Measurements from ENCODE around the gene TRABD. TPM values are rescaled to one million over a fixed set of nuclear protein-coding genes. Genes with fewer than 3 reads are reported as not detected.

The TRABD gene
- total RNA-seq, 1 donor from 2014 or later: 35.7 TPM

- no peak overlapping the region for H3K4me3 ChIP-seq (ENCODE audit: insufficient read depth, low read depth, low read length)
- H3K4me1 ChIP-seq (ENCODE audit: insufficient read depth, low read length): peaks cover 6% of the 10 kb centered on the region
- no peak overlapping the region for H3K4me2 ChIP-seq (ENCODE audit: low read length)
- H3K36me3 ChIP-seq (ENCODE audit: insufficient read depth, low read length): peaks cover 12% of the 10 kb centered on the region
- no peak for TF ChIP-seq EZH2 (IDR thresholded peaks at IDR 0.05; ENCODE audit: insufficient read depth, low read length)
- TF ChIP-seq, protein P1, sequence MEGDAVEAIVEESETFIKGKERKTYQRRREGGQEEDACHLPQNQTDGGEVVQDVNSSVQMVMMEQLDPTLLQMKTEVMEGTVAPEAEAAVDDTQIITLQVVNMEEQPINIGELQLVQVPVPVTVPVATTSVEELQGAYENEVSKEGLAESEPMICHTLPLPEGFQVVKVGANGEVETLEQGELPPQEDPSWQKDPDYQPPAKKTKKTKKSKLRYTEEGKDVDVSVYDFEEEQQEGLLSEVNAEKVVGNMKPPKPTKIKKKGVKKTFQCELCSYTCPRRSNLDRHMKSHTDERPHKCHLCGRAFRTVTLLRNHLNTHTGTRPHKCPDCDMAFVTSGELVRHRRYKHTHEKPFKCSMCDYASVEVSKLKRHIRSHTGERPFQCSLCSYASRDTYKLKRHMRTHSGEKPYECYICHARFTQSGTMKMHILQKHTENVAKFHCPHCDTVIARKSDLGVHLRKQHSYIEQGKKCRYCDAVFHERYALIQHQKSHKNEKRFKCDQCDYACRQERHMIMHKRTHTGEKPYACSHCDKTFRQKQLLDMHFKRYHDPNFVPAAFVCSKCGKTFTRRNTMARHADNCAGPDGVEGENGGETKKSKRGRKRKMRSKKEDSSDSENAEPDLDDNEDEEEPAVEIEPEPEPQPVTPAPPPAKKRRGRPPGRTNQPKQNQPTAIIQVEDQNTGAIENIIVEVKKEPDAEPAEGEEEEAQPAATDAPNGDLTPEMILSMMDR (IDR thresholded peaks at IDR 0.05; ENCODE audit: insufficient read depth, low read depth, low read length): no peak
- no peaks in the 10 kb centered on the region for H3K27me3 ChIP-seq (ENCODE audit: insufficient read depth, low read length)
- H3K79me2 ChIP-seq (ENCODE audit: insufficient read depth, low read length): peaks cover 55% of the 10 kb centered on the region
- FAIRE-seq (no peak), DNase-seq (ENCODE audit: low read depth) (no peak)
- H3K9ac ChIP-seq (ENCODE audit: low read length): no peak overlapping the region
- H3K9me3 ChIP-seq (ENCODE audit: insufficient read depth, low read depth, low read length): no peaks in the 10 kb centered on the region
- no peak overlapping the region for H3K27ac Mint-ChIP-seq (ENCODE audit: unreplicated experiment)
- H3K27ac ChIP-seq (ENCODE audit: low read depth, low read length): no peak overlapping the region
- H3K4me3 Mint-ChIP-seq (ENCODE audit: unreplicated experiment): no peak overlapping the region
- H3K27me3 Mint-ChIP-seq (ENCODE audit: low read depth, unreplicated experiment): no peaks in the 10 kb centered on the region
- H2AFZ ChIP-seq (ENCODE audit: low read depth, low read length): no peak overlapping the region
- no peaks in the 10 kb centered on the region for H3K9me3 Mint-ChIP-seq (ENCODE audit: unreplicated experiment)
- H3K36me3 Mint-ChIP-seq (ENCODE audit: low read depth, unreplicated experiment): peaks cover 19% of the 10 kb centered on the region
- H3K4me1 Mint-ChIP-seq (ENCODE audit: low read depth, unreplicated experiment): no peaks in the 10 kb centered on the region
- H4K20me1 ChIP-seq (ENCODE audit: insufficient read depth, low read length): peaks cover 83% of the 10 kb centered on the region
Measured at GRCh38 chr22:50205781-50206569, 20.3 kb downstream of the TRABD start.

DNA sequence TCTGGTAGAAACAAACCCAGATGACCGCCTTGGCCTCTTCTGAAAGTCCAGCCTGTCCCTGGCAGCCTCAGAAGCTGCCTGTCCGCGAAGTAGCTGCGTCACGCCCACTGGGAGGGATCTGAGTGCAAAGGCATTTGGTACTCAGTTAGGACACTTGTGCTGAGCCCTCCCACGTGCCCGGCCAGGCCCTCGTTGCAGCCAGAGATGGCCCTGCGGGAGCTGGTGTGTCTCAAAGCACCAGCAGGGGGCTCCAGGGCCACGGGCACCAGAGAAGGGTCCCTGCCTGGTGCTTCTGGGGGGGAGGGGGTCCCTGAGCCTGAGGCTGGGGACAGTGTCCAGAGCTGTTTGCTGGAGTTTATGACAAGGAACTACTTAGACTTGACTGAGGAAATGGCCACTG lies 20.9 kb downstream of the TRABD start:
- Histone ChIP-seq H3K79me2 (ENCODE audit: insufficient read depth, low read length) (peaks cover 55% of the 10 kb centered on the region), H2AFZ (ENCODE audit: low read depth, low read length) (no peak overlapping the region), H3K4me3 (ENCODE audit: insufficient read depth, low read depth, low read length) (no peak overlapping the region), H3K9ac (ENCODE audit: low read length) (no peak overlapping the region), H3K4me2 (ENCODE audit: low read length) (no peak overlapping the region), H3K27ac (ENCODE audit: low read depth, low read length) (no peak overlapping the region), H4K20me1 (ENCODE audit: insufficient read depth, low read length) (peaks cover 86% of the 10 kb centered on the region), H3K4me1 (ENCODE audit: insufficient read depth, low read length) (peaks cover 6% of the 10 kb centered on the region), H3K9me3 (ENCODE audit: insufficient read depth, low read depth, low read length) (no peaks in the 10 kb centered on the region), H3K36me3 (ENCODE audit: insufficient read depth, low read length) (peaks cover 17% of the 10 kb centered on the region), H3K27me3 (ENCODE audit: insufficient read depth, low read length) (no peaks in the 10 kb centered on the region)
- FAIRE-seq: no peak
- Mint-ChIP-seq H3K9me3 (ENCODE audit: unreplicated experiment) (no peaks in the 10 kb centered on the region), H3K4me1 (ENCODE audit: low read depth, unreplicated experiment) (no peaks in the 10 kb centered on the region), H3K27ac (ENCODE audit: unreplicated experiment) (no peak overlapping the region), H3K27me3 (ENCODE audit: low read depth, unreplicated experiment) (no peaks in the 10 kb centered on the region), H3K36me3 (ENCODE audit: low read depth, unreplicated experiment) (peaks cover 19% of the 10 kb centered on the region), H3K4me3 (ENCODE audit: unreplicated experiment) (no peak overlapping the region)
- no peak for TF ChIP-seq EZH2 (IDR thresholded peaks at IDR 0.05; ENCODE audit: insufficient read depth, low read length)
- TF ChIP-seq, protein P1 (IDR thresholded peaks at IDR 0.05; ENCODE audit: insufficient read depth, low read depth, low read length): no peak
- no peak for DNase-seq (ENCODE audit: low read depth)
